Loucy (cell line): ENCODE measurements around the gene NOD2.

ENCODE experiments used
- H2AFZ ChIP-seq: fragments of 200-600 bp; sonication (generic); 2 replicates; pipeline ENCODE4 v1.6.0; 2016; ENCODE audit warnings: antibody characterized with exemption, mild to moderate bottlenecking, low read length, moderate library complexity
- H3F3A ChIP-seq: fragments of 200-600 bp; 2 replicates; pipeline ENCODE4 v1.6.0; 2016; ENCODE audit warnings: antibody characterized with exemption, low read depth, mild to moderate bottlenecking
- H3K27me3 ChIP-seq: fragments of 200-600 bp; sonication (generic); 2 replicates; pipeline ENCODE4 v1.6.1; 2014; ENCODE audit warnings: low read length, mild to moderate bottlenecking; ENCODE audit not compliant: insufficient read depth, poor library complexity, severe bottlenecking
- H3K36me3 ChIP-seq: fragments of 200-600 bp; sonication (generic); 2 replicates; pipeline ENCODE4 v1.6.1; 2016; ENCODE audit warnings: low read length; ENCODE audit not compliant: insufficient read depth
- H3K4me1 ChIP-seq: fragments of 200-600 bp; sonication (generic); 2 replicates; pipeline ENCODE4 v1.5.1; 2014; ENCODE audit warnings: low read length, mild to moderate bottlenecking; ENCODE audit not compliant: insufficient read depth, poor library complexity, severe bottlenecking
- H3K4me2 ChIP-seq: fragments of 200-600 bp; sonication (generic); 2 replicates; pipeline ENCODE4 v1.6.0; 2014; ENCODE audit warnings: antibody characterized with exemption, low read length, low read depth, mild to moderate bottlenecking; ENCODE audit not compliant: poor library complexity, severe bottlenecking
- H3K4me3 ChIP-seq: fragments of 200-600 bp; sonication (generic); 2 replicates; pipeline ENCODE4 v1.5.1; 2014; ENCODE audit warnings: low read length, mild to moderate bottlenecking, mixed read lengths; ENCODE audit not compliant: poor library complexity, severe bottlenecking
- H3K79me2 ChIP-seq: fragments of 200-600 bp; sonication (generic); 2 replicates; pipeline ENCODE4 v1.6.1; 2014; ENCODE audit warnings: low read length; ENCODE audit not compliant: insufficient read depth
- H3K9ac ChIP-seq: fragments of 200-600 bp; sonication (generic); 2 replicates; pipeline ENCODE4 v1.6.0; 2014; ENCODE audit warnings: mild to moderate bottlenecking, low read depth, low read length, moderate library complexity; ENCODE audit not compliant: poor library complexity, severe bottlenecking
- H3K9me2 ChIP-seq: fragments of 200-600 bp; sonication (generic); replicated peaks from 2 replicates; pipeline ENCODE4 v1.6.1; 2016; ENCODE audit warnings: low read depth, low read length, mixed read lengths
- H3K9me3 ChIP-seq: fragments of 200-600 bp; sonication (generic); 2 replicates; pipeline ENCODE4 v1.6.1; 2014; ENCODE audit warnings: mild to moderate bottlenecking, antibody characterized with exemption, low read length, low read depth; ENCODE audit not compliant: insufficient read depth
- H4K20me1 ChIP-seq: fragments of 200-600 bp; sonication (generic); 2 replicates; pipeline ENCODE4 v1.6.0; 2014; ENCODE audit warnings: antibody characterized with exemption, low read length, mild to moderate bottlenecking; ENCODE audit not compliant: insufficient read depth, poor library complexity, severe bottlenecking
- EZH2phosphoT487 ChIP-seq: fragments of 200-600 bp; IDR thresholded peaks from 2 replicates; pipeline ENCODE4 v1.6.1; 2018; ENCODE audit warnings: antibody characterized with exemption, mild to moderate bottlenecking, moderate library complexity, borderline replicate concordance
- TF ChIP-seq, protein P1 (sequence below): fragments of 200-600 bp; sonication (generic); conservative IDR thresholded peaks from 2 replicates; pipeline ENCODE4 v1.5.1; 2014; ENCODE audit warnings: mild to moderate bottlenecking, antibody characterized with exemption, low read length

The NOD2 gene

DNA sequence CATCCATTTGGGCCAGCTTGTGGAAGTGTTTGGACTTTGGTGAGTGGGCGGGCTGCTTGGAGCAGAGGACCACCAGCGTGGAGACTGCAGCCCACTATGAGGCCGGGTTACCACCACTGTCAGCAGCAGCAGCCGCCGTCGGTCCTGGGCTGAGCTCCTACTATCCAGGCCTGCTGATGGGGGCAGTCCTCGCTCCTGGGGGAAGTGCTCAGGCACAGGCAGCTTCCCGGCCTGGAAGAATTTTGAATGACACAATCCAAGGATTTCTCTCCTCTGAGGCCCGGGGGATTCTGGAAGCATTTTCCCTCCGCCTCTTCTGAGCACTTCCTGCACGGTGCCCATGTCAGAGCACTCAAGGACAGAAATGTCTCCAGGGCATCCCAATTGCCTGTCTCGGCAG, 5.3 kb upstream of the NOD2 start:
- H3K36me3 ChIP-seq, result no peaks in the 10 kb centered on the region
- TF ChIP-seq, protein P1, sequence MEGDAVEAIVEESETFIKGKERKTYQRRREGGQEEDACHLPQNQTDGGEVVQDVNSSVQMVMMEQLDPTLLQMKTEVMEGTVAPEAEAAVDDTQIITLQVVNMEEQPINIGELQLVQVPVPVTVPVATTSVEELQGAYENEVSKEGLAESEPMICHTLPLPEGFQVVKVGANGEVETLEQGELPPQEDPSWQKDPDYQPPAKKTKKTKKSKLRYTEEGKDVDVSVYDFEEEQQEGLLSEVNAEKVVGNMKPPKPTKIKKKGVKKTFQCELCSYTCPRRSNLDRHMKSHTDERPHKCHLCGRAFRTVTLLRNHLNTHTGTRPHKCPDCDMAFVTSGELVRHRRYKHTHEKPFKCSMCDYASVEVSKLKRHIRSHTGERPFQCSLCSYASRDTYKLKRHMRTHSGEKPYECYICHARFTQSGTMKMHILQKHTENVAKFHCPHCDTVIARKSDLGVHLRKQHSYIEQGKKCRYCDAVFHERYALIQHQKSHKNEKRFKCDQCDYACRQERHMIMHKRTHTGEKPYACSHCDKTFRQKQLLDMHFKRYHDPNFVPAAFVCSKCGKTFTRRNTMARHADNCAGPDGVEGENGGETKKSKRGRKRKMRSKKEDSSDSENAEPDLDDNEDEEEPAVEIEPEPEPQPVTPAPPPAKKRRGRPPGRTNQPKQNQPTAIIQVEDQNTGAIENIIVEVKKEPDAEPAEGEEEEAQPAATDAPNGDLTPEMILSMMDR, result no peak
- TF ChIP-seq EZH2phosphoT487, result no peak
- no peak overlapping the region for H3K4me3 ChIP-seq
- H3K9me3 ChIP-seq, result no peaks in the 10 kb centered on the region
- H2AFZ ChIP-seq, result no peak overlapping the region
- H3K4me1 ChIP-seq, result peaks cover 29% of the 10 kb centered on the region
- H3K79me2 ChIP-seq, result no peaks in the 10 kb centered on the region
- H3K9ac ChIP-seq, result no peak overlapping the region
- H3K4me2 ChIP-seq, result no peak overlapping the region
- H3F3A ChIP-seq, result no peaks in the 10 kb centered on the region
- no peaks in the 10 kb centered on the region for H3K9me2 ChIP-seq
- no peaks in the 10 kb centered on the region for H3K27me3 ChIP-seq
- no peaks in the 10 kb centered on the region for H4K20me1 ChIP-seq

DNA sequence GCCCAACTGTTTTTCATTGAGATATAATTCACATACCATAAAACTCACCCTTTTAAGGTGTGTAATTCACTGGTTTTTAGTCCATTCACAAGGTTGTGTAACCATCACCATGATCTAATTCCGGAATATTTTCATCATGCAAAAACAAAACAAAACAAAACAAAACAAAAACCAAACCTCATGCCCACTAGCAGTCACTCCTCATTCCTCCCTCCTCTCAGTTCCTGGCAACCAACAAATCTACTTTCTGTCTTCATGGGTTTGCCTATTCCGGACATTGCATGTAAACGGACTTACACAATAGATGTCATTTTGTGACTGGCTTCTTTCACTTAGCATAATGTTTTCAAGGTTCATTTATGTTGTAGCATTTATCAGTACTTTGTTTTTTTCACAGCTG, 4.5 kb upstream of the NOD2 start:
- no peaks in the 10 kb centered on the region for H3K27me3 ChIP-seq

DNA sequence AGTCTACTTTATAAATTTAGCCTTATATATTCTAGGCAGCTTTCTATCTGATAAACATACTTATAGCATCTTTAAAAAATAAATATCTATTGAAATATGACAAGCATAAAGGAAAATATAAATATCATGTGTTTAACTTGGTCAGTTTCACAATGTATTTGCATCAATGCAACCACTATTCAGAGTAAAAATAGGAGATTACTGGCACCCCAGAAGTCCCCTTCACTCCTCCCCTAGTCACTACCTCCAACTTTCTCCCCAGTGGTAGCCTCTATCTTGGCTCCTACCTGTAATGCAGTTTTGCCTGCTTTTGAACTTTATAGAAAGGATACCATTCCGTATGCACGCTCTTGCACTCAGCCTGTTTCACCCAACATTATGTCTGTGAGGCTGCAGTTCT, 3.2 kb upstream of the NOD2 start:
- Histone ChIP-seq H3K79me2 (no peaks in the 10 kb centered on the region), H3K9me3 (no peaks in the 10 kb centered on the region), H3F3A (no peaks in the 10 kb centered on the region), H3K9me2 (no peaks in the 10 kb centered on the region), H3K4me3 (no peak overlapping the region), H3K4me2 (no peak overlapping the region), H2AFZ (no peak overlapping the region), H3K27me3 (no peaks in the 10 kb centered on the region), H3K4me1 (peaks cover 8% of the 10 kb centered on the region), H3K36me3 (no peaks in the 10 kb centered on the region), H4K20me1 (no peaks in the 10 kb centered on the region), H3K9ac (no peak overlapping the region)
- no peak for TF ChIP-seq EZH2phosphoT487
- TF ChIP-seq, protein P1, result no peak

More for the DNA sequence above, 4.5 kb upstream of the NOD2 start:
- Histone ChIP-seq H3K4me1 (peaks cover 21% of the 10 kb centered on the region), H2AFZ (no peak overlapping the region), H3K79me2 (no peaks in the 10 kb centered on the region), H3K4me2 (no peak overlapping the region), H3K9me2 (no peaks in the 10 kb centered on the region), H4K20me1 (no peaks in the 10 kb centered on the region), H3K9ac (no peak overlapping the region), H3K36me3 (no peaks in the 10 kb centered on the region), H3K9me3 (no peaks in the 10 kb centered on the region), H3K4me3 (no peak overlapping the region), H3F3A (no peaks in the 10 kb centered on the region)
- no peak for TF ChIP-seq EZH2phosphoT487
- TF ChIP-seq, protein P1, result no peak
